ENCODE measurements around the gene DMXL1. TPM values are rescaled to one million over a fixed set of nuclear protein-coding genes. Genes with fewer than 3 reads are reported as not detected.

DMXL1 gene
- total RNA-seq, 6 experiments from 2014 or later, result 19.1 to 25.6 (median 22.9) TPM

- Histone ChIP-seq H3K9me3 (no peaks in the 10 kb centered on the region), H3K36me3 (no peaks in the 10 kb centered on the region), H3K4me1 (no peaks in the 10 kb centered on the region), H3K4me3 (no peak overlapping the region), H3K27ac (no peak overlapping the region), H3K27me3 (no peaks in the 10 kb centered on the region)
- no peak for TF ChIP-seq CTCF (IDR thresholded peaks at IDR 0.05)
- no peak for TF ChIP-seq POLR2A (IDR thresholded peaks at IDR 0.05)
- ATAC-seq (no peak), DNase-seq (no peak)
- whole genome bisulfite sequencing (ENCODE audit: insufficient coverage, low coverage, low lambda C conversion rate, missing lambda C conversion rate), result 82% methylated on average over 2 of the region's 2 CpGs
- intact Hi-C loops (cut with DNase I), result no loop called here
These were observed 222.6 kb downstream of the DMXL1 start for GRCh38 chr5:119293516-119293829.

Small RNAs within 50 kb of the gene (microRNA-seq; reads per million reads assigned to microRNA genes)
- gene MIR5706, result 0 reads per million in 2 donors

Small RNAs within 50 kb of the gene (small RNA-seq; reads per million reads assigned to genes)
- 0 reads per million in 2 experiments for gene LAMTOR3P2
- 0 reads per million in 2 experiments for gene MIR5706
- 0 reads per million in 2 experiments for gene RNU6-701P

Other genes starting within 250 kb of the DMXL1 start
- 10 to 100 TPM in 2 of 6 experiments, 1 to 10 TPM in 4; 3.7 to 13.4 (median 7.0) TPM for gene DTWD2, start 82.5 kb upstream of the DMXL1 start, total RNA-seq